Measurements from ENCODE around the gene RNF187. TPM values are rescaled to one million over a fixed set of nuclear protein-coding genes. Genes with fewer than 3 reads are reported as not detected.

Gene RNF187
- total and polyA plus RNA-seq, 2 donors from 2014 or later = 85.2 to 137 TPM

DNA sequence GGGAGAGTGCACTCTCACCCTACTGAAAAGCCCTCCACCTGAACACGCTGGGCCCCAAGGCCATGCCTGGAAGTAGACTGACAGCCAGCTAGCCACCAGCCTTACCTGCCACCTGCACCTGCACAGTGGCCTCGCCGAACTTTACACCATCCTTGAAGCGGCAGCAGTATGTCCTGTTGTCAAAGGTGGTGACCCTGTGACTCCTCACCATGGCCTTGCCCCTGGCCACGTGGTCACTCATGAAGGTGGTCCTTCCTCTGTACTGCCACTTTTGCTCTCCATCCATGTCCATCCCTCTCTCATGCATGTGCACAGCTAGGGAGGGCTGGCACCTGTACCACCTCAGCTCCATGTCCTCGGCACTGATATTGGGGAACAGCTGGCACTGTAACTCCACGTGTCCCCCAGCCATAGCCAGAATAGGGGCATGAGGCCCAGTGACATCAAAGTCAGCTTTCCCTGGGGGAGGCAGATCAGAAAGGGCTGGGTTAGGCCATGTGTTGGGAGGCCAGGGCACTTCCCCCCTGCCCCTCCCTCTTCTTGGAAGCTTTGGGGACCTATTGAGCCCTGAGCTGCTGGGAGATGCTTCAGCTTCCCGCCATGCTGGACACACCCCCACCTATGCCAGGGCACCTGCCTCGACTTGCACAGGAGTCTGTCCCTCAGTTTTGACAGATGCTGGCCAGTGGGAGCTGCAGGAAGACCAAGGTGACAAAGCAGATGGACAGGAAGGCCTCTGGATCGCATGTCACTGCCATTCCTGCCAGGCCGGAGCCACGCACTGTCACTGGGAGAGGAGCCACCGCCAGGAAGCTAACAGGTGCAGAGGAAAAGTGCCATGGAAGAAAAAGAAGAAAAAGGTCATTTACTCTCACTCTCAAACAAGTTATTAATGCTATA lies 24.6 kb downstream of the RNF187 start:
- TF ChIP-seq, protein P1, sequence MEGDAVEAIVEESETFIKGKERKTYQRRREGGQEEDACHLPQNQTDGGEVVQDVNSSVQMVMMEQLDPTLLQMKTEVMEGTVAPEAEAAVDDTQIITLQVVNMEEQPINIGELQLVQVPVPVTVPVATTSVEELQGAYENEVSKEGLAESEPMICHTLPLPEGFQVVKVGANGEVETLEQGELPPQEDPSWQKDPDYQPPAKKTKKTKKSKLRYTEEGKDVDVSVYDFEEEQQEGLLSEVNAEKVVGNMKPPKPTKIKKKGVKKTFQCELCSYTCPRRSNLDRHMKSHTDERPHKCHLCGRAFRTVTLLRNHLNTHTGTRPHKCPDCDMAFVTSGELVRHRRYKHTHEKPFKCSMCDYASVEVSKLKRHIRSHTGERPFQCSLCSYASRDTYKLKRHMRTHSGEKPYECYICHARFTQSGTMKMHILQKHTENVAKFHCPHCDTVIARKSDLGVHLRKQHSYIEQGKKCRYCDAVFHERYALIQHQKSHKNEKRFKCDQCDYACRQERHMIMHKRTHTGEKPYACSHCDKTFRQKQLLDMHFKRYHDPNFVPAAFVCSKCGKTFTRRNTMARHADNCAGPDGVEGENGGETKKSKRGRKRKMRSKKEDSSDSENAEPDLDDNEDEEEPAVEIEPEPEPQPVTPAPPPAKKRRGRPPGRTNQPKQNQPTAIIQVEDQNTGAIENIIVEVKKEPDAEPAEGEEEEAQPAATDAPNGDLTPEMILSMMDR (IDR thresholded peaks at IDR 0.05; ENCODE audit: borderline replicate concordance, extremely low read depth, insufficient read depth) = no peak
- Histone ChIP-seq H3K27ac (ENCODE audit: low read depth in 2 of 2, low read length in 2 of 2) (no peak overlapping the region), H3K9ac (ENCODE audit: low read length in 3 of 3) (no peak overlapping the region), H3K36me3 (ENCODE audit: control insufficient read depth in 2 of 3, insufficient read depth in 3 of 3, low read length in 3 of 3) (no peaks in the 10 kb centered on the region), H3K4me3 (ENCODE audit: low read length in 3 of 3) (no peak overlapping the region), H3K4me1 (ENCODE audit: control insufficient read depth in 2 of 3, insufficient read depth in 2 of 3, low read depth in 1 of 3, low read length in 3 of 3) (no peaks in the 10 kb centered on the region), H3K9me3 (ENCODE audit: control insufficient read depth in 2 of 3, insufficient read depth in 1 of 3, low read length in 3 of 3) (peaks cover 0 to 2% (median 0%) of the 10 kb centered on the region in 3 donors), H3K27me3 (ENCODE audit: control insufficient read depth, insufficient read depth, low read length) (no peaks in the 10 kb centered on the region)
- intact Hi-C loops (cut with DNase I) = no loop called here
- FAIRE-seq = no peak
- no peak for DNase-seq

DNA sequence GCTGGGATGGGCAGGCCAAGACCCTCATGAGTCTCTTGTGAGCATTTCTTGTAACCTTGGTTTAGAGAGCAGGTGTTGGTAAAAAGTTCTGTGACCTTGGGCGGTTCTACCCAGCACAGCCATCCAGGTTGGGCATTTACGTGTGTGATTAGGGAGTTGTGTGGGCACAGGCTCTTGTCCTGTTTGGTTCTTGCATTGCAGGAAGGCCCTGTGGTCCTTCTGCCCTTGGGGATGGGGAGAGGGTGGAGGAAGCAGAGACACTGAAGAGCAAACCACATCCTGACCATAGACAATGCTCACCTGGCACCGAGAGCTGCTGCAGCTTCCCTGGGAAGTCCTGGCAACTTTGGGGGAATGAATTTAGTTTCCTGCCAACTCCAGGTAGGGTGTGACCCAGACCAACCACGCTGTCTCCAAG lies 25.6 kb downstream of the RNF187 start:
- H3K4me1 ChIP-seq (ENCODE audit: control insufficient read depth in 2 of 3, insufficient read depth in 2 of 3, low read depth in 1 of 3, low read length in 3 of 3) = no peaks in the 10 kb centered on the region
- no peaks in the 10 kb centered on the region for H3K27me3 ChIP-seq (ENCODE audit: control insufficient read depth, insufficient read depth, low read length)
- DNase-seq = no peak
- H3K9ac ChIP-seq (ENCODE audit: low read length in 3 of 3) = no peak overlapping the region
- intact Hi-C loops (cut with DNase I) = no loop called here
- H3K9me3 ChIP-seq (ENCODE audit: control insufficient read depth in 2 of 3, insufficient read depth in 1 of 3, low read length in 3 of 3) = peaks cover 0 to 2% (median 0%) of the 10 kb centered on the region in 3 donors
- no peaks in the 10 kb centered on the region for H3K36me3 ChIP-seq (ENCODE audit: control insufficient read depth in 2 of 3, insufficient read depth in 3 of 3, low read length in 3 of 3)
- no peak for FAIRE-seq
- TF ChIP-seq, protein P1 (IDR thresholded peaks at IDR 0.05; ENCODE audit: borderline replicate concordance, extremely low read depth, insufficient read depth) = no peak
- H3K4me3 ChIP-seq (ENCODE audit: low read length in 3 of 3) = no peak overlapping the region
- no peak overlapping the region for H3K27ac ChIP-seq (ENCODE audit: low read depth in 2 of 2, low read length in 2 of 2)

DNA sequence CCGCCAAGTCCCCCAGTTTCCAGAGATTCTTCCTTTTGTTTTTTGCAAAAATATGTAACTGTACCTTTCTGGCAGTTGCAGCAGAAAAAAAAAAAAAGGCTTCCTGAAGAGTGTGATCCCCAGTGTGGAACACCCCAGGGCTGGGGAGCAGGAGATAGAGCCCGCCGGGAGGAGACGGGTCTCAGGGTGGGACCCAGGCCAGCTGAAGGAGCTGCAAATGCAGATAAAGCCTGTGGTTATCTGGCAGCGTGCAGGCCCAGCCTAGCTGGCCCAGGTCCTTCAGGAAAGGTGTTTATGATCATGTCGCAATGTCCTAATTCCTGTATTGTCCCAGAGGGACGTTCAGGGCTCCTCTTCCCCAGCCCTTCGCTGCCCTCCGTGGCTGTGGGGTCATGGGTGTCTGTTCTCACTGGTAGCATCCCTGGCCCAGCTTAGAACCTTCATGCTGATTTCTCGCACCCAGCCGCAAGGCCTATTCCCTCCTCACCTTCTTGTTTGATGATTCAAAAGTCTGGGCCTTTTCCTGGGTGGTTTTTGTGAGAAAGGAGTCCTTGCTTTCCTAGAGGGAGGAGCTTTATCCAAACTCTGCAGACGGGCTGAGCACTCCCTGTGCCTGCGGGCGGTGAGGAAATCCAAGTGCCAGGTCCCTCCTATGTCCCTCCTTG lies 26.2 kb downstream of the RNF187 start:
- FAIRE-seq = no peak
- no peak overlapping the region for H3K4me3 ChIP-seq (ENCODE audit: low read length in 3 of 3)
- peaks cover 0 to 2% (median 0%) of the 10 kb centered on the region in 3 donors for H3K9me3 ChIP-seq (ENCODE audit: control insufficient read depth in 2 of 3, insufficient read depth in 1 of 3, low read length in 3 of 3)
- H3K27ac ChIP-seq (ENCODE audit: low read depth in 2 of 2, low read length in 2 of 2) = no peak overlapping the region
- H3K9ac ChIP-seq (ENCODE audit: low read length in 3 of 3) = no peak overlapping the region
- intact Hi-C loops (cut with DNase I) = no loop called here
- DNase-seq = no peak
- H3K36me3 ChIP-seq (ENCODE audit: control insufficient read depth in 2 of 3, insufficient read depth in 3 of 3, low read length in 3 of 3) = no peaks in the 10 kb centered on the region
- TF ChIP-seq, protein P1 (IDR thresholded peaks at IDR 0.05; ENCODE audit: borderline replicate concordance, extremely low read depth, insufficient read depth) = no peak
- no peaks in the 10 kb centered on the region for H3K4me1 ChIP-seq (ENCODE audit: control insufficient read depth in 2 of 3, insufficient read depth in 2 of 3, low read depth in 1 of 3, low read length in 3 of 3)
- no peaks in the 10 kb centered on the region for H3K27me3 ChIP-seq (ENCODE audit: control insufficient read depth, insufficient read depth, low read length)
